ENCODE data around the gene TSFM. TPM values are rescaled to one million over a fixed set of nuclear protein-coding genes. Genes with fewer than 3 reads are reported as not detected.

The TSFM gene
- total and polyA plus RNA-seq, 7 donors: 31.5 to 74.3 (median 52.1) TPM

- ATAC-seq (no peak), DNase-seq (no peak)
- H3K9me3 ChIP-seq: no peaks in the 10 kb centered on the region
- H3K4me3 ChIP-seq: no peak overlapping the region
- intact Hi-C loops (cut with DNase I): no loop called here
- H3K4me1 ChIP-seq: peaks cover 24% of the 10 kb centered on the region
- 87 to 96% (median 95%) methylated on average over 3 of the region's 3 CpGs for WGBS, 3 donors
- peaks cover 0 to 40% (median 27%) of the 10 kb centered on the region in 3 donors for H3K27me3 ChIP-seq (ENCODE audit: insufficient read depth in 3 of 3, low read length in 2 of 3)
- no peak overlapping the region for H3K27ac ChIP-seq
- H3K36me3 ChIP-seq (ENCODE audit: insufficient read depth in 1 of 2, low read depth in 1 of 2): peaks cover 7 to 34% of the 10 kb centered on the region in 2 donors
- TF ChIP-seq, protein P1, sequence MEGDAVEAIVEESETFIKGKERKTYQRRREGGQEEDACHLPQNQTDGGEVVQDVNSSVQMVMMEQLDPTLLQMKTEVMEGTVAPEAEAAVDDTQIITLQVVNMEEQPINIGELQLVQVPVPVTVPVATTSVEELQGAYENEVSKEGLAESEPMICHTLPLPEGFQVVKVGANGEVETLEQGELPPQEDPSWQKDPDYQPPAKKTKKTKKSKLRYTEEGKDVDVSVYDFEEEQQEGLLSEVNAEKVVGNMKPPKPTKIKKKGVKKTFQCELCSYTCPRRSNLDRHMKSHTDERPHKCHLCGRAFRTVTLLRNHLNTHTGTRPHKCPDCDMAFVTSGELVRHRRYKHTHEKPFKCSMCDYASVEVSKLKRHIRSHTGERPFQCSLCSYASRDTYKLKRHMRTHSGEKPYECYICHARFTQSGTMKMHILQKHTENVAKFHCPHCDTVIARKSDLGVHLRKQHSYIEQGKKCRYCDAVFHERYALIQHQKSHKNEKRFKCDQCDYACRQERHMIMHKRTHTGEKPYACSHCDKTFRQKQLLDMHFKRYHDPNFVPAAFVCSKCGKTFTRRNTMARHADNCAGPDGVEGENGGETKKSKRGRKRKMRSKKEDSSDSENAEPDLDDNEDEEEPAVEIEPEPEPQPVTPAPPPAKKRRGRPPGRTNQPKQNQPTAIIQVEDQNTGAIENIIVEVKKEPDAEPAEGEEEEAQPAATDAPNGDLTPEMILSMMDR (IDR thresholded peaks at IDR 0.05): no peak
Measured at GRCh38 chr12:57767876-57768275, 14.7 kb upstream of the TSFM start.

- peaks cover 24% of the 10 kb centered on the region for H3K4me1 ChIP-seq
Measured at GRCh38 chr12:57769594-57769993, 13.0 kb upstream of the TSFM start.

DNA sequence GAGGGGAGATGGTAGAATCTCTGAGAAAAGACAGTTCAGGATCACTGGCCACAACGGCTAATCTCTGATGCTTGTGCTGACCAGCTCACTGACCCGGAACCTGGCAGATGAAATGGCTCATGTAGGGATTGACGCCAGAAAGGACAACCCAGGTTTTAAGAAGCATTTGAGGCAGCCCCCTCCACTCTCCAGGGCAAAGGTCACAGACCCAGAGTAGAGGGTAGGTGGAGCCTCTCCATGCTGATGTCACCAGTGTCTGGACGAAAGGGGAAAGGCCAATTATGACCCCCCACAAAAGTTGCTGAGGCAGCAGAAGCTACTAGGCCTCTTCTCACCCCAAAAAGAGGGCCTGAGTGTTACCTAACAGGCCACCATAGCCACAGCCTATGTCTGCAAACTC is 11.9 kb upstream of the TSFM start:
- no peak for ATAC-seq
- 77 to 93% (median 86%) methylated on average over 4 of the region's 4 CpGs for WGBS, 3 donors
- Histone ChIP-seq H3K36me3 (ENCODE audit: insufficient read depth in 1 of 2, low read depth in 1 of 2) (peaks cover 7 to 42% of the 10 kb centered on the region in 2 donors), H3K9me3 (no peaks in the 10 kb centered on the region), H3K4me3 (peak overlapping the region; percentile 89), H3K4me1 (peaks cover 17% of the 10 kb centered on the region), H3K27me3 (ENCODE audit: insufficient read depth in 3 of 3, low read length in 2 of 3) (peaks cover 0 to 12% (median 10%) of the 10 kb centered on the region in 3 donors), H3K27ac (peak overlapping the region; percentile 92)
- intact Hi-C loops (cut with DNase I): no loop called here
- DNase-seq: no peak
- TF ChIP-seq, protein P1 (IDR thresholded peaks at IDR 0.05): no peak

More at GRCh38 chr12:57769594-57769993, 13.0 kb upstream of the TSFM start:
- peaks cover 0 to 23% (median 20%) of the 10 kb centered on the region in 3 donors for H3K27me3 ChIP-seq (ENCODE audit: insufficient read depth in 3 of 3, low read length in 2 of 3)
- ATAC-seq (no peak), DNase-seq (no peak)
- no peak overlapping the region for H3K27ac ChIP-seq
- intact Hi-C loops (cut with DNase I): no loop called here
- H3K4me3 ChIP-seq: no peak overlapping the region
- H3K9me3 ChIP-seq: no peaks in the 10 kb centered on the region
- TF ChIP-seq, protein P1 (IDR thresholded peaks at IDR 0.05): no peak
- 95% methylated on average over 11 of the region's 11 CpGs for WGBS, 3 donors
- peaks cover 7 to 34% of the 10 kb centered on the region in 2 donors for H3K36me3 ChIP-seq (ENCODE audit: insufficient read depth in 1 of 2, low read depth in 1 of 2)

DNA sequence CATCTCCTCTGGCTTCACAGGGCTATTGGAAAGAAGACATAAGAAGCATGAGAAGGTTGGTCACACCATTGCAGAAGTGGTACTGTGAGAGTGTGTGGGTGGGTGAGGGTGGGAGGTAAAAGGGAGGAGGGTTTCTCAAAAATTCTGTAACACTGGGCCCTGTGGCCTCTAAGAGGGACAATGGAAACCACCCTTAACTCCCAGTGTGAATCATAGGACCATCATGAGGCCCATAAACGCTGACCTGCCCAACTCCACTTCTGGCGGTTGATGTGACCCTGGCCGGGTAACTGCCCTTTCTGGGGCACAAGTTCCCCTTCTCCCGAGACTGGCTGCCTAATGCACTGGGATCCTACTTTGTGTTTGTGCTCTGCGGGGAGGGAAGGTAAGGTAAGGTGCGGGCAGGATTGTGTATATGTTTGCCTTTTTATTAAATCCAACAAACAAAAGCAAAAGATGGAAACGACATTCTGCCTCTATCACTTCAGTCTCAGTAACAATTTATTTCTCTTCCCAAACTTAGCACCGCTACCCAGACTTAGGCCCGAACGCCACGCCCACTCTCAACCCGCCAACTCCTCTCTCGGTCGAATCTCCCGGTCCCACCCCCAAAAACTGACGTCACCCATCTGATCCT is 11.2 kb upstream of the TSFM start:
- ATAC-seq (peak; percentile 71 to 79 (median 74)), DNase-seq (peak; percentile 90 to 93)
- no peaks in the 10 kb centered on the region for H3K9me3 ChIP-seq
- H3K27me3 ChIP-seq (ENCODE audit: insufficient read depth in 3 of 3, low read length in 2 of 3): peaks cover 0 to 6% (median 5%) of the 10 kb centered on the region in 3 donors
- TF ChIP-seq, protein P1 (IDR thresholded peaks at IDR 0.05): no peak
- peak overlapping the region; percentile 92 for H3K27ac ChIP-seq
- WGBS, 3 donors: 1 to 3% (median 2%) methylated on average over 16 of the region's 16 CpGs
- peak overlapping the region; percentile 89 for H3K4me3 ChIP-seq
- intact Hi-C loops (cut with DNase I): no loop called here
- H3K36me3 ChIP-seq (ENCODE audit: insufficient read depth in 1 of 2, low read depth in 1 of 2): peaks cover 7 to 45% of the 10 kb centered on the region in 2 donors
- H3K4me1 ChIP-seq: peaks cover 11% of the 10 kb centered on the region
